ENCODE results near the gene CDH5.

Gene CDH5

DNA sequence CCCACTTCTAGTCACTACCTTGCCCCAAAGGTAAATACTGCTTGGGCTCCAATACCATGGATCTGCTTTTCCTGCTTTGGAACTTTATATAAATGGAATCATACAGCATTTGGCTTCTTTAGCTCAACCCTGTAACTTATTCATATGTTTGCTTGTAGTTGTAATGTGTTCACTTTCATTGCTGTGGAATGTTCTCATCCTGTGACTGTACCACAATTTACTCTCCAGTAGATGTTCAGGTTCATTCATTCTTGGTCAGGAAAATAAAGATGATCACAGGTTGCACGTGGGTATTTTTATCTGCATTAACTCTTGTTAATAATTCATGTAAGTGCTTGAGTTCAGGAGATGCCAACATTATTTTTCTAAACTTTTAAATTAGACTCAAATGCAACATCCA lies 53.9 kb downstream of the CDH5 start:
- DNase-seq: no peak

DNA sequence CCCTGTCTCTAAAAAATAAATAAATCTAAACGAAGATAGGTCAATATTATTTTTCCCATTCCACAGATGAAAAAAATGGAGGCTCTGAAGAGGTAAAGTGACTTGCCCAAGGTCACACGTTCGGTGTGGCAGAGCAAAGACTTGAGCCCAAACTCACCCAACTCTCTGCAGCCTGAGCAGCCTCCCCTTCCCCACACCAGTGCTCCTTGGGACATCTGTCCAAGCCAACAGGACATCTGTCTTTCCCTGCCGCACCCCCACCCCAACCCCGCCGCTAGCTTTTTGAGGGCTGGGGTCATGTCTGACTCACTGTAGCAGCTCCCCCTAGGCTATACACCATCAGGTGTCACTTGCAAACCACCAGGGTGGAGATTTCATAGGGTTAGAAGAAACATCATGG lies 55.4 kb downstream of the CDH5 start:
- DNase-seq: no peak

DNA sequence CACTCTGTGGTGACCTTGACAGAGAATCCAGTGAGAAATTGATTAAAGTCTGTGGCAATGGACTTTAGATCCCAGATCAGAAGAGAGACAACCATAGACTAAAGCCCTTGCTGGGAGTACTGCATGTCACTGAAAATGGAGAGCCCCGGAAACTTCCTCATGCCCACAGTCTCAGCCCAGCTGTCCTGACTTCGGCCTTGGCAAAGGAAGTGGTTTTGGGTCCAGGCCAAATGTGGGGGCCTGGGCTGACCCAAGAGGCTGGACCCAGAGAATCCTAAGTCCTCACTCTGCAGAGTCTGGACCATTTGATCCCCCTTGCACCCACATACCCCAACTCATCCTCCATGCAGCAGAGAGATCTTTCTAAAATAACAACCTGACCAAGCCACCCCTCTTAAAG lies 55.9 kb downstream of the CDH5 start:
- DNase-seq: no peak

DNA sequence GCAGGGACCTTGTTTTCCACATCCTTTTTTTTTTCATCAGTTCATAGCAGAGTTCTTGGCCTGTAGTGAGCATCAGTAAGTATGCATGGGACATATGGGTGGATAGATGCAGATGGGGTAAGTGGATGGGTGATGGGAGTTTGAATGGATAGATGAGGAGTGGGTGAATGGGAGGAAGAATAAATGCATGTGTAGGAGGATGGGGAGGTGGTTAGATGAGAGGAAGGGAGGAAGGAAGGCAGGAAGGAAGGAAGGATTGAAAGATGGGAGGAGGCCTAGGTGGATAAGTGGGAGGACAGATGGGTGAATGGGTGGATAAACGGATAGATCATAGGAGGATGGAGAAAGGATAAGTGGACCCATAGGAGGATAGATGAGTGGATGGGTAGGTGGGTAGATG lies 56.7 kb downstream of the CDH5 start:
- DNase-seq: no peak

DNA sequence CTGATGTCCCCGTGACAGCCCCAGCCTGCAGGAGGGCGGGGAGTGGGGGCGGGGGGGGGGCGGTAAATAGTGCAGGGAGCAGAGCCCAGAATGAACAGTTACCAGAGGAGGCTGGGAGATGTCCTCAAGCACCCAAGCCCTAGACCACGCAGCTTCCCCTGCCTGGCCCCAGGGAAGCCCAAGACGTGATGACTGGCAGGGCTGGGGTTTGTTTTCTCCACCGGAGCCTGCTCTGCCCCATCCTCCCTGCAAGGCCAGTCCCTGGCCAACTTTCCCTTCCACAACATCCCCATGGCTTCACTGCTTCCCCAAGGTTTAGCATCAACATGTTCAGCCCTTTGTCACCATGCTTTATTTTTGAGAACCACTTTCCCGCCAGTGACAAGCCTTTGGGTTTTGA lies 59.2 kb downstream of the CDH5 start:
- no peak for DNase-seq

DNA sequence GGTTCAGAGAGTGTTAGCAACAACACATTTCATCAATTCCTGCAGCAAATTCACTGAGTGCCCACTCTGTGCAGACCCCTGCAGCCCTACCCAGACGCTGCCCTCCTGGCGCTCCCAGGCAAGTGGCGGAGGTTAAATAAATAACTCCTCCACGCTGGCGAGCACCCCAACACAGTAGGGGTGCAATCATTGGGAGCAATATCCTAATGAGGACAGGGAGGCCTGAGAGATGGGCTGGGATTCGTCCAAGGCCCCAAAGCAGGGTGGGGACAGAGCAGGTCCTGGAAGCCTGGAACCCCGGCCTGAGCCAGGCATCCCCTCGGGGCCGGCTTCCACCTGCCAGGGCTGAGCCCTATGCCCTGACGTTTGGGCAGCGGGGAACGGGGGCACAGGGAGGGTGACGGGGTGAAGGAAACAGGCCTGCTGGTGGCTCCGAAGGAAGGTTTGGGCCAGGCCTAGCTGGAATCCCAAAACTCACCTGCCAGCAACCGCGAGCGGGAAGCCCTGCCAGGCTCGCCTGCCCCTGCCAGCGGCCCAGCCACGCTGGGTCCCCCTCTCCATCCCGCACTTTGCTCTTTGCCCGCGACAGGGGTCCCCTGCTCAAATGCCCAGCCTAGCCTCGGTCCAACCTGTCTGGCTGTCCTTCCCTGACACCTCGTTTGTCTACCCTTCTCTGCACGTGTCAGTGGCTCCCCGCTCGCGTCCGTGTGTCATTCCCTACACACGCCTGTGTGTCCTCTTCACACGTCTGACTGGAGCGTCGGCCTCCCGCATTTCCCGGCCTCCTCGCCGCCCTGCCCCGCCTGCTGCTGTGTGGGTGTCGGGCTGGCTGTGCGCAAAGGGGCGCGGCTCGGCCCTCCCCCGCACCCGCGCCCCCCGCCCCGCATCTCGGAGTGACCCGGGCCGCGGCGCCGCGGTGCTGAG lies 59.9 kb downstream of the CDH5 start:
- DNase-seq: no peak

DNA sequence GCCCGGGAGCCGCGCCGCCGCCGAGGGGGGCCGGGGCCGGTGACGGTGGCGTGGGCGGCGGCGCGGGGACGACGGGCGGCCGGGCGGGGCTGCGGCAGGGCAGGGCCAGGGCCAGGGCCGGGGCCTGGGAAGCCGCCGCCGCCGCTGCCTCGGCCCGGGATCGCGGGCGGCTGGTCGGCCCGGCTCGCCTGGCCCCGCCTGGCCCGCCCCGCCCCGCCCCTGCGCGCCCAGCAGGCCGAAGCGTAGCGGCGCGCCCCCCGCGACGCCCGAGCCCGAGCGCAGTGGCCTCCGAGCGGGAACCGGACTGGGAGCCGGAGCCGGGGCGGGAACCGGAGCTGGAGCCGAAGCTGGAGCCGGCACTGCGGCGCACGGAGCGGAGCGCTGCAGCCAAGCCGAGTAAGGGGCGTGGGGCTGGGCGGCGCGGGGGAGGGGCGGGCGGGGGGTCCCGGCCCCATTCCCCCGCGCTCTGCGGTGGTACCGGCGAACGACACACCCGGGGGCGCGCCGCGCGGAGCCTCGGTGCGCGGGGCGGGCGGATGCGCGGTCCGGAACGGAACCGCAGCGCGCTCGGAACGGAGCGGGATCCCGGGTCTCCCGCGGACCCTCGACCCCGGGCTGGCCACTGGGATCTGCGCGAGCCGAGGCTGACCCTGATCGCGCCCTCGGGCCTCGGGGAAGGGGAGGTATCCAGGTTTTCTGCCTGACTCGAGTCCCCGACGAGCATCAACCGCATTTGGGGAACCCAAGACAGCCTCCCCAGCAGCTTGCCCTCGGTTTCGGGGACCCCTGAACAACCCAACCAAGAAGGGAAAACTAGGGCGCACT lies 60.8 kb downstream of the CDH5 start, which contains the start of gene BEAN1:
Gene BEAN1 (plus strand): TSS at position 260 of the 825 bp plus-strand sequence. CDS start 10,382 bp downstream, outside the sequence.
- DNase-seq: peak in 1 of 2 experiments; percentile 11

DNA sequence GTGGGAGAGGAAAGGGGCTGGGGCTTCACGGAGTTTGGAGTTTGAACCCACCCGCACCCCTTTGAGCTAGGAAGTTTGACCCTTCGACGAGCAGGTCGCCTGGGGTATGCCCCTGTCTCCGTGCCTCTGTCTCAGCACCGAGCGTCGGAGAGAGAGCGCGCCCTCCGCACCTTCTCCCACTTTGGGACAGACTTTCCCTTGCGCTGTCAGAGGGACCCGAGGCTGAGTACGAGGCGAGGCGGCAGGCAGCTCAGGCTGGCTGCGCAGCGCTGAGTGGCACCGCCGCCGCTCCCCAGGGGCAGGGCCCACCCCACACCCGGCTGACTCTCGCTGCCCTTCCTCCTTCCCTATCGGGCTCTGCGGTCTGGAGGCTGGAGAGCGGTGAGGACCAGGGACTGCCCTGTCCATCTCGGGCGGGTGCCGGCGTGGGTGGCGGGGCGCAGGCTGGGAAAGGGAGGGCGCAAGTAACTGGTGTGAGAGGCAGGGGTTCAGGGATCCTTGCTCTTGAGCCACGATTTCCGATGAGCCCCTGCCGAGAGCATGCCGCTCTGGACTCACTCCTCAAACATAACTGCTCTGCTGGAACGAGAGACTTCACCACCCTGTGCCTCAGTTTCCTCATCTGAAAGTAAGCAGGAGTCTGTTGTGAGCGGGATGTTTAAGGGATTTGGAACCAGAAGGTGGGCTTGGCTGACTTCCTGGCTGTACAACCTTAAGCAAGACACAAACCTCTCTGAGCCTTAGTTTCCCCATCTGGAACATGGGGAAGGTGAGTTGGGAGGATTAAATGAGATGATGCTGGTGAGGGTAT lies 61.6 kb downstream of the CDH5 start:
- DNase-seq: no peak

DNA sequence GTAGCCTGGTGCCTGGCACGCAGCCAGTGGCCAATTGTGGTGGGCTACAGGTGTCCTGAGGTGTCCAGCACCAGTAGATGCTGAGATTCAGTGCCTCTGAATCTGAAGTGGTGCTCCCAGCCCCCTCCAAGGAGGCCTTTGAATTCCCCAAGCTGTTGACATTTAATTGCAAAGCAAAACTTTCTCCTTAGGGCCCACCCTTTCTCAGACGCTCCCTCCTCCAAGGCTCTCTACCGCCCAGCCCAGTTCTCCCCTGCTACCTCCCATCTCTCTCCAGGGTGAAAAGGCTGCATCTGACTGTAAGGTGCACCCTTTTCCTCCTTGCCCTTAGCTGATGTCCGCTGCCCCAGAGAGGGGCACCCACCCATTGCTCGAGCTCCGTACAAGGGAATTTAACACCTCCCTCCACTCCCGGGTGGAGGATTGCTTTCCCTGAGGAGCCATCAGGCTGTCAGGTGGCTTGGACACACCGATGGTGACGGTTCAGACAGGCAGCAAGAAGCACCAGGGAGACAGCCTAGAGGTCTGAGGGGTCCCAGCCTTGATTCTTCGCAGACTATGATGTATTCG lies 62.3 kb downstream of the CDH5 start:
- no peak for DNase-seq

DNA sequence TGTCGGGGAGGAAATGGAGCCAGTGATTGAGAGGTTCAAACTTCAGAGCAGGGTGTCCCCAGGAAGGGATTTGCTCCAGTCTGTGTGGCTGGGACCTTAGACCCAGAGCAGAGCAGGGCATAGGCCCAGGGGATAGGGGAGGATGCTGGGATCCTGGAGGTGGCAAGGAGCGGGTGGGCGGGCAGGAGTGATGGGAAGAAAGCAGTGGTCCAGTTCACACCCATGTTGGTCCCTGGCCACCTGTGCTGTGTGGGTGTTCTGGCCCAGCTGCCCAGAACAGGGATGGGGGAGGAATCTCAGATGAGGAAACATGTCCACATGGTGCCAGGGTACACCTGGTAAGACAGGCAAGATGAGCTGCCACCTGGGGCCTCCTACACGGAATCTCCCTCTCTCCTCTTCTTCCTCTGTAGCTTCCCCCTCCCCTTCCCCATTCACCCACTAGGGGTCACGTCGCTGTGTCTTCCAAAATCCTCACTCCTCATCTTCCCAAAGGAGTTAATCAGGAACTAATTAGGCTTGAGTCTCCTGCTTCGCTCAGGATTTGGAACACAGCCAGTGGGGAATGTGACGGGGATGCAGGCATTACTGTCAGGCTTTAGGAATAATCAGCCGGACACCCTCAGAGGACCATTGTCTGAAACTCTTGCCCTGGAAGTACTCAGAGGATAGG lies 62.9 kb downstream of the CDH5 start:
- DNase-seq: no peak

DNA sequence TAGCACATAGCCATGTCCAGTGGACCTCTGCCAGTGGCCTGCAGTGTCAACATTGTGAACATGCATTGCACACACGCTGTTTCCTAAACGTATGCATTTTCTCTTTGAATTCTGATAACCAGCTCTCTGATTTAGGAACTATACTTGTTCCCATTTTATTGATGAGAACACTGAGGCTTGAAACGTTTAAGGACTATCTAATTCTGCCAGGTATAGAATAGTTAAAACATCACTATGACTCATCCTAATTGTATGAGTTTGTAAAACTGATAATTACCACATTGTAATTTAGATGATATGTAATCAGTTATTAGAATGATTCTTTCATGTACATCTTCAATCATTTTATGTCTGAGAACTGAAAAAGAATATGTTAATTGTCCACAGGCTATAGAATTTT lies 63.7 kb downstream of the CDH5 start:
- no peak for DNase-seq

DNA sequence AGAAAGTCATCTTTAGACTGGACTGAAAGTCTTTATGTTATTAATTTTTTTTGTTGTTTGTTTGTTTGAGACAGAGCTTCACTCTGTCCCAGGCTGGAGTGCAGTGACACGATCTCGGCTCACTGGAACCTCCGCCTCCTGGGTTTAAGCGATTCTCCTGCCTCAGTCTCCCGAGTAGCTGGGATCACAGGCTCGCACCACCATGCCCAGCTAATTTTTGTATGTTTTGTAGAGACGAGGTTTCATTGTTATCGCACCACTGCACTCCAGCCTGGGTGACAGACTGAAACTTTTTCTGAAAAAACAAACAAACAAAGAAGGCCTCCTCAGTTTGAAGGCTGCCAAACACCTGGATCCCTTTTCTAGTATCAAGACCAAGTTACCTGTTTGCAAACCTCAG lies 65.3 kb downstream of the CDH5 start:
- DNase-seq: no peak

DNA sequence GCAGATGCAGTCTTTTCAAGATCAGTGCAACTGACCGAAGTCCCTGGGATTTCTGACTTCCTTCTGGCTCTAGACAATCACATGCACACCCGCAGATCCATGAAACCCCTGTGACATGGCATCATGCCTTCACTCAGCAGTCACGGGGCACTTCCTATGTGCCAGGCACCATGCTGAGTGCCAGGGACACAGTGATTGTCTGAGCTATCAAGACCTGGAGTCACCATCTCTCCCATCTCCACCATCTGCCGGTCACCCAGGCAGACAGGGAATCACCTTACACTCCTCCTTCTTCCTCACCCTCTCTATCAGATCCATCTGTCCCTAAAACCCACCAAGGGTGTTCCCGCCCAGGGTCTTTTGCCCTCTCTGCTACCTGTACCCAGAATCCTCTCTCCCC lies 65.9 kb downstream of the CDH5 start:
- DNase-seq: no peak

DNA sequence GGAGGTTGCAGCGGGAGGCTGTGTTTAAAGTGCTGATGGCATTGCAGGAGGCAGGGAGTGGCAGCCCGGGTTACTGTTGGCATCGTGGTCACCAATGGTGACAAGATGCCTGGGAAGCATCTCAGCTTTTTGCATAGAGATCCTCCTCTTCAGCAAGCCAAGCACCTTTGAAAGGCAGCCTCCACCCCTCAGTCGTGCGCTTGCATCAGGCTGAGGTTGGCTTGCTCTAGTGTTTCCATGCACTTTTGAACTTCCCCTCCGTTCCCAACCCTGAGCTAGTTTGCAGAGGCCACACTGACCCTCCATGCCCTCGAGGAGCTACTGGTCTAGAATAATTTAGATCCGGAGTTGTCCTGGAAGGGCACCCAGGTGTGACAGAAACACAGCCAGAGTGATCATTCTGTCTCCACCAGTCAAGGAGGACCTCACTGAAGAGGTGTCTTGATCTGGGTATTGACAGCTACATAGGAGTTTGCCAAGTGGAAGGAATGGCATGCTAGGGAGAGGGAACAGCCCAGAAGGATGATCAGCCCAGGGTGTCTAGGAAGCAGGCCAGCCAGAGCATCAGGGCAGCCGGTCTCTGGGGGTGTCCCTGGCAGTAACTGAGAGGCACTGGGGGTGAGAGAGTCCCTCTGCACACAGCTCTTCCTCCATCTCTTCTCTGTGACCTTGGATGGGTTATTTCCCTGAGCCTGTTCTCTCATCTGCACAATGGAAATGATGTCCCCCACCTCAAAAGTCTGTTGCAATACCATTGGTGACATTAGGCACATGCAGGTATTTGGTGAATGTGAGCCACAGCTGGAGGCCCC lies 68.3 kb downstream of the CDH5 start:
- DNase-seq: no peak

DNA sequence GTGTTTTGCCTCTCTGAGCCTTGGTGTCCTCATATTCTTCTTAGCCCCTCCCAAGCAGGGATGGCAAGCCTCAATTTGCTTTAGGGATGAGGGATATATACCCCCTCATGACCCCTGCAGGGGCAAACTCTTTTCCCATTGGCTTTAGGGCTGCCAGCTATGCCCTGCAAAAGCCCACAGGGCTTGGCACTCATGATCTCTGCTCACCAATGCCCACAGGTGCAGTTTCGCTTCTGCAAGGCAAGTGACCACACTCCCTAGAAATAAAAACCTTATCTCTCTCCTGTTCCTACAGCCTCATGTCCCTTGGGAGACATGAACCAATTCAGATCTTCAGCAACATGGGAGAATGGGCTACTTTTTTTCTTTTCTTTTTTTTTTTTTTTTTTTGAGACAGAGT lies 69.4 kb downstream of the CDH5 start:
- no peak for DNase-seq

DNA sequence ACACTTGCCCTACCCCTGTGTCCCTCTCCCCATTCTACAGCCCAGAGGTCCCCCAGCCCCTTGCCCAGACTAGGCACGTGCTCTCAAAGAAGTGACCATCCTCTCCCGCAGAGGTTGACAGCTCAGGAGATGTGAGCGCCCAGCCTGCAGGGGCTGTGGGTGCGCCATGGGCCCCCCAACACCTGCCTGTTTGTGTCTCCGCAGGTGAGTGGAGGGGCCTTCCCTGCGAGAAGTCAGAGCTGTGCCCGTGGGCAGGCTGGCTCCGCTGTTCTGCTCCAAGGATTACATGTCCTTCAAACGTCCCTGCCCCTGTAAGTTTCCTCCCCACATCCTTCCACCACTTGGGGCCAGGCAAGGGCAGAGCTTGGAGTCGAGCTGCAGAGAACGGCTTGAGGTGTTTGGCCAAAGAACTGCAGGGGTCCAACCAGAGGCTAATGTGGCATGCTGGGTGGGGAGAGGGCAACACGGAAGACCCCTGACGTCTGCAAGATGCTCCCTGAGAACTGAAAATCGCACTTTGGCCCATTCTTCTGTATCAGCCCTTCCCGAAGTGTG lies 71.0 kb downstream of the CDH5 start:
- DNase-seq: no peak

DNA sequence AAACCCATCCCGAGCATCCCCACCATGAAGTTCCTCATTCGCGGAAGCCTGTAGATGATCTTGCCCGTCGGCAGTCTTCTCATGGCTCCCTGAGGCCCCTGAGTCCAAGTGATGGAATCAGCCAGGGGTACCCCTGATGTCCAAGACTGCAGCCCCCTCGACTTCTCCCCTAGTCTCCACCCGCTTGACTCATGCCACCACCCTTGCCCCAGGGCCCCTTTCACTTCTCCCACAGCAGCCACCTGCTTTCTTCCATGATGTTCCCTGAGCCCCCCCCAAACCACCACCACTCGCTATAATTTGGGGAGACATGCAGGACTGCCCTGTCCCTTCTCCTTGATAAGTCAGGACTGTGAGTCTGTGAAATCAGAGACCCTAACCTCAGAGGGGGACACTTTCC lies 72.0 kb downstream of the CDH5 start:
- DNase-seq: no peak

DNA sequence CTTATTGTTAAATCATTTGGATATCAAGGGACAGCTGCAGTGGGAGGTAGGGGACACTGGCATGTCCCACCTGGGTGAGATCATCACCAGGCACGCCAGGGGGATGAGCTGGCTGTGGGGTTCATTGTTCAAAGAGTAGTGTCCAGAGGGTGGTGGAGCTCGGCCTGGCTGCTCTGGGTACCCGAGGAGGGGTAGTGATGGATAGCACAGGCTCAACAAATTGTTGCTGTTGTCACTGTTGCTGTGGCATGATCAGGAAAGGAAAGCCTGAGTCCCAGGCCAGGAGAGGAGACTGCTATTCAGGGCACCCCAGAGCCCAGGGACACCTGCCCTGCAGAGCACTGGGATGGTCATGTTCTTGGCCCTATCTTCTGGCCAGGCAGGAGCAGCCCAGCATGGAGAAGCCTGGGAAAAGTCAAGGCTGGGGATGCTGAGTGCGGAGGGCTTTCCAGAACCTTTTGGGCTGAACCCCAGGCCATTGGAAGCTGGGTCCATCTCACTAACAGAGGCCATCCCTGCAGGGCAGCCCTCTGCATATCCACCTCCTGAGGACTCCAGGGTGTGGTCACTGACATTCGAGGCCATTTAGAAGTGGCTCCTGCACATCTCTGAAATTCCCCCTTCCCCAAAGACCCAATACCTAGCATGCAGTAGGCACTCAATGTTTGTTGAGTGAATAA lies 72.7 kb downstream of the CDH5 start:
- no peak for DNase-seq

DNA sequence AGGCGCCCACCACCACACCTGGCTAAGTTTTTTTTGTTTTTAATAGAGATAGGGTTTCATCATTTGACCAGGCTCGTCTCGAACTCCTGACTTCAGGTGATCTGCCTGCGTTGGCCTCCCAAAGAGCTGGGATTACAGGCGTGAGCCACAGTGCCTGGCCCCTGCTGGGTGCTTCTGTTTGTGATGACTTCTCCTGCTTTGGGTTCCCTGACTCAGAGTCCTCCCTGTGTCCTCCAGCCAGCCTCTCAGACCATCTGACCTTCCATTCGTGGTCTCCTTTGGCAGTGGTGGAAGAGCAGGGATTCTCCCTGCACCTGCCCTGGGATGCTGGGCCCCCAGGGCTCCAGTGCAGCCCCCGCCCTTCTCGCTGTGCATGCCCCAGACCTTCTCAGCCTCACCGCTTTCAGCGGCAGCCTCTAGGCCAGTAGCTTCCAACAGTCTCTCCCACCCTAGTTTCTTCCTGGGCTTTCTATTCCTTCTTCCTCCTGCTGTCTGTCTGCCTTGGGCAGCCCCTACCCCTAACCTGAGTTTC lies 73.8 kb downstream of the CDH5 start:
- no peak for DNase-seq

DNA sequence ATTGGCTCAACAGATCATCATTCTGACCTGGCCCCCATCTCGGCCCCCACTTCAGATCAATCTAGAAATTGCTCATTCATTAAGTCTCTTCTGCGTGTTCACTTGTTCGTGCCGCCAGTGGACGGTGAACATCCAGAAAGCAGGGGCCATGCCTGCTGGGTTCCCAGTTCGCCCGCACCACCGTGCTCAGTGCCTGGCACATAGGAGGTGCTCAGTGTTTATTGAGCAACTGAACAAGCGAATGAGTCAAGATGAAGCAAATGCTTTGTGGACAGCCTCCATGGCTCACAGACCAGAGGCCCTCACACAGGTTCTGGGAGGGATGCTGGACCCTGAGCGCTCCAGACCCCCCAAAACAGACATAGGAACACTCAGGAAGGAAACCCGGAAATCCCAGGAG lies 74.5 kb downstream of the CDH5 start:
- no peak for DNase-seq
